Psoas muscle (tissue), 8 donors: ENCODE results near the gene CHODL. TPM values are rescaled to one million over a fixed set of nuclear protein-coding genes. Genes with fewer than 3 reads are reported as not detected.

ENCODE experiments used
- ATAC-seq, 4 donors: fragments of 200-7000 bp; cut with Tn5 transposase; one replicate each; pipeline ENCODE4 v1.9.1; 2020; ENCODE audit warnings: moderate library complexity in 3 of 4, mild to moderate bottlenecking in 2 of 4
- DNase-seq, 2 donors: peaks; one replicate each; pipeline ENCODE4 v3.0.0-alpha.2; 2020
- H3K27ac ChIP-seq: fragments of 200-600 bp; one replicate; pipeline ENCODE4 v1.8.0; 2022
- H3K27me3 ChIP-seq, 3 donors: fragments of 200-600 bp in 1 of 3; one replicate each; pipeline versions ENCODE4 v1.6.1 to v1.8.0; 2013 to 2022; ENCODE audit warnings: low read length in 2 of 3, mild to moderate bottlenecking in 2 of 3, moderate library complexity in 1 of 3; ENCODE audit not compliant: insufficient read depth in 3 of 3
- H3K36me3 ChIP-seq, 2 donors: fragments of 200-600 bp in 1 of 2; one replicate each; pipeline versions ENCODE4 v1.6.1 to v1.8.0; 2013 to 2022; ENCODE audit warnings: low read depth in 1 of 2, mild to moderate bottlenecking in 1 of 2, moderate library complexity in 1 of 2; ENCODE audit not compliant: insufficient read depth in 1 of 2
- H3K4me1 ChIP-seq: fragments of 200-600 bp; one replicate; pipeline ENCODE4 v1.8.0; 2022
- H3K4me3 ChIP-seq: fragments of 200-600 bp; one replicate; pipeline ENCODE4 v1.8.0; 2022; ENCODE audit warnings: mild to moderate bottlenecking
- H3K9me3 ChIP-seq: fragments of 200-600 bp; one replicate; pipeline ENCODE4 v1.8.0; 2022
- CTCF ChIP-seq: fragments of 200-600 bp; IDR thresholded peaks from one replicate; pipeline ENCODE4 v1.8.0; 2022; ENCODE audit warnings: antibody characterized with exemption
- WGBS, 3 donors: extraction: QIAGEN DNeasy Blood & Tissue Kit; methylation state at CpG; one replicate each; pipeline versions ENCODE4 v1.1.6 to v1.1.7; 2013; 5-methylcytosine and 5-hydroxymethylcytosine counted together
- intact Hi-C, 2 donors: fragments of 100-400 bp; cut with DNase I; formaldehyde crosslinking; loops; one replicate each; pipeline versions ENCODE4 v1.11.0 to v1.14.2; 2022
- polyA plus RNA-seq, 3 donors: library from polyadenylated mRNA; stranded (reverse); fragments of 200-250 nt; gene quantifications; one replicate each; pipeline ENCODE4 v1.2.3, GENCODE V29; 2013
- total RNA-seq, 4 donors: library from RNA; stranded (reverse); fragmentation: NEBNext Ultra II Directional in 2 of 4; extraction: Animal tissue kit (Norgen Biotek cat#: 25700) in 2 of 4; gene quantifications; one replicate each; pipeline versions ENCODE4 v1.2.1 to v1.2.4, GENCODE V29; 2021 to 2023
- donor health status: healthy with polysubstance abuse.
- donor health status: DM: no; HTN: no; CAD: no; lungs with moderate emphysema.
- donor health status: Bipolar disorder and iron deficiency.
- donor health status: healthy.
- donor health status: DM: yes; HTN: yes; CAD: no.
- donor health status: DM: no; HTN: no; CAD: no.
- donor health status: DM: no; HTN: no; CAD: no.
- donor health status: DM: yes; HTN: yes; CAD: no.

The CHODL gene
- total and polyA plus RNA-seq, 7 donors: 0.34 to 1.0 (median 0.51) TPM

- WGBS, 3 donors: 35 to 43% (median 39%) methylated on average over 2 of the region's 2 CpGs
- Histone ChIP-seq H3K27me3 (no peaks in the 10 kb centered on the region), H3K27ac (no peak overlapping the region), H3K4me3 (no peak overlapping the region), H3K4me1 (no peaks in the 10 kb centered on the region), H3K9me3 (no peaks in the 10 kb centered on the region), H3K36me3 (no peaks in the 10 kb centered on the region)
- DNase-seq (no peak), ATAC-seq (no peak)
- intact Hi-C loops: no loop called here
- no peak for TF ChIP-seq CTCF
Measured at GRCh38 chr21:18253221-18253620, 8.6 kb downstream of the CHODL start.

- DNase-seq: no peak
- no peaks in the 10 kb centered on the region for H3K9me3 ChIP-seq
- no peak for TF ChIP-seq CTCF
- no peaks in the 10 kb centered on the region for H3K36me3 ChIP-seq
- 43 to 63% (median 47%) methylated on average over 2 of the region's 2 CpGs for WGBS, 3 donors
- no peak overlapping the region for H3K27ac ChIP-seq
- ATAC-seq: no peak
- no peak overlapping the region for H3K4me3 ChIP-seq
- H3K27me3 ChIP-seq: no peaks in the 10 kb centered on the region
- H3K4me1 ChIP-seq: no peaks in the 10 kb centered on the region
- intact Hi-C loops: no loop called here
Measured at GRCh38 chr21:18253799-18254198, 9.2 kb downstream of the CHODL start.

GRCh38 chr21:18265944-18266343 lies 21.3 kb downstream of the CHODL start:
- H3K9me3 ChIP-seq: no peaks in the 10 kb centered on the region
- no peak for DNase-seq
- no peak for ATAC-seq
- H3K36me3 ChIP-seq: no peaks in the 10 kb centered on the region
- no peak for TF ChIP-seq CTCF
- no peaks in the 10 kb centered on the region for H3K4me1 ChIP-seq
- H3K27me3 ChIP-seq: no peaks in the 10 kb centered on the region
- intact Hi-C loops: no loop called here
- no peak overlapping the region for H3K27ac ChIP-seq
- H3K4me3 ChIP-seq: no peak overlapping the region
- WGBS, 3 donors: 81 to 91% (median 88%) methylated on average over 2 of the region's 2 CpGs

GRCh38 chr21:18267496-18267895 lies 22.9 kb downstream of the CHODL start:
- no peaks in the 10 kb centered on the region for H3K9me3 ChIP-seq
- H3K36me3 ChIP-seq: no peaks in the 10 kb centered on the region
- no peaks in the 10 kb centered on the region for H3K4me1 ChIP-seq
- no peak overlapping the region for H3K27ac ChIP-seq
- intact Hi-C loops: no loop called here
- H3K27me3 ChIP-seq: no peaks in the 10 kb centered on the region
- WGBS, 3 donors: 29 to 52% (median 50%) methylated on average over 1 of the region's 1 CpG
- TF ChIP-seq CTCF: no peak
- H3K4me3 ChIP-seq: no peak overlapping the region
- ATAC-seq (no peak), DNase-seq (no peak)

GRCh38 chr21:18268906-18269305 lies 24.3 kb downstream of the CHODL start:
- Histone ChIP-seq H3K4me3 (no peak overlapping the region), H3K27me3 (no peaks in the 10 kb centered on the region), H3K4me1 (no peaks in the 10 kb centered on the region), H3K36me3 (no peaks in the 10 kb centered on the region), H3K27ac (no peak overlapping the region), H3K9me3 (no peaks in the 10 kb centered on the region)
- TF ChIP-seq CTCF: no peak
- DNase-seq (no peak), ATAC-seq (no peak)
- WGBS, 3 donors: 68 to 88% (median 73%) methylated on average over 1 of the region's 1 CpG
- intact Hi-C loops: no loop called here
